Measurements from ENCODE around the gene FHOD3. TPM values are rescaled to one million over a fixed set of nuclear protein-coding genes. Genes with fewer than 3 reads are reported as not detected.

Gene FHOD3
- total and polyA plus RNA-seq, 11 donors = 109 to 532 (median 262) TPM

DNA sequence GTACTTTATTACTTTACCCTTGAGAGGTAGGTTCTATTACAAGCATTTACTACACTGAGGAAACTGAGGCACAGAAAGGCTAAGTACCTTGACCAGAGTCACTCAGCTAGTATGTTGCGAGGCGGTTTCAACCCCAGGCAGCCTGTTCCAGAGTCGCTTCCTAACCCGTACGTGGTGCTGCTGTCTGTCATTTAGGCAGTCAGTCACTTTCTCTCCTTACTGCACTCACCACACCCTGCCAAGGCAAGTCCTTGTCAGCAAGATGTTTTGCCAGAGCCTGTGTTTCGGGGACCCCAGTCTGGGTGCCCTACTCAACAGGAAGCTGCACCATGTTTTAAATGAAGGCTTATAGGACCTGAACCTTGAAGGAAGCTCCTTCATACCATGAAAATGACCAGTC, 356.4 kb downstream of the FHOD3 start:
- Histone ChIP-seq H3K4me1 (peaks cover 0 to 19% (median 2%) of the 10 kb centered on the region in 12 donors), H3K4me3 (no peak overlapping the region), H3K36me3 (peaks cover 0 to 23% (median 0%) of the 10 kb centered on the region in 9 donors), H3K27ac (peak overlapping the region in 3 of 12 donors; percentile 33 to 65 (median 63)), H3K27me3 (no peaks in the 10 kb centered on the region), H3K9me3 (no peaks in the 10 kb centered on the region)
- TF ChIP-seq POLR2A (IDR thresholded peaks at IDR 0.05) = no peak
- TF ChIP-seq, protein P1, sequence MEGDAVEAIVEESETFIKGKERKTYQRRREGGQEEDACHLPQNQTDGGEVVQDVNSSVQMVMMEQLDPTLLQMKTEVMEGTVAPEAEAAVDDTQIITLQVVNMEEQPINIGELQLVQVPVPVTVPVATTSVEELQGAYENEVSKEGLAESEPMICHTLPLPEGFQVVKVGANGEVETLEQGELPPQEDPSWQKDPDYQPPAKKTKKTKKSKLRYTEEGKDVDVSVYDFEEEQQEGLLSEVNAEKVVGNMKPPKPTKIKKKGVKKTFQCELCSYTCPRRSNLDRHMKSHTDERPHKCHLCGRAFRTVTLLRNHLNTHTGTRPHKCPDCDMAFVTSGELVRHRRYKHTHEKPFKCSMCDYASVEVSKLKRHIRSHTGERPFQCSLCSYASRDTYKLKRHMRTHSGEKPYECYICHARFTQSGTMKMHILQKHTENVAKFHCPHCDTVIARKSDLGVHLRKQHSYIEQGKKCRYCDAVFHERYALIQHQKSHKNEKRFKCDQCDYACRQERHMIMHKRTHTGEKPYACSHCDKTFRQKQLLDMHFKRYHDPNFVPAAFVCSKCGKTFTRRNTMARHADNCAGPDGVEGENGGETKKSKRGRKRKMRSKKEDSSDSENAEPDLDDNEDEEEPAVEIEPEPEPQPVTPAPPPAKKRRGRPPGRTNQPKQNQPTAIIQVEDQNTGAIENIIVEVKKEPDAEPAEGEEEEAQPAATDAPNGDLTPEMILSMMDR (IDR thresholded peaks at IDR 0.05) = no peak
- intact Hi-C loops (cut with DNase I) = loop anchor here in 1 of 10 donors (5.0 kb wide), 1 partner anchor 52 kb away; no protein-coding TSS in a partner anchor
- DNase-seq (no peak), ATAC-seq (no peak)
- 80 to 83% (median 81%) methylated on average over 6 of the region's 6 CpGs for WGBS, 4 donors

DNA sequence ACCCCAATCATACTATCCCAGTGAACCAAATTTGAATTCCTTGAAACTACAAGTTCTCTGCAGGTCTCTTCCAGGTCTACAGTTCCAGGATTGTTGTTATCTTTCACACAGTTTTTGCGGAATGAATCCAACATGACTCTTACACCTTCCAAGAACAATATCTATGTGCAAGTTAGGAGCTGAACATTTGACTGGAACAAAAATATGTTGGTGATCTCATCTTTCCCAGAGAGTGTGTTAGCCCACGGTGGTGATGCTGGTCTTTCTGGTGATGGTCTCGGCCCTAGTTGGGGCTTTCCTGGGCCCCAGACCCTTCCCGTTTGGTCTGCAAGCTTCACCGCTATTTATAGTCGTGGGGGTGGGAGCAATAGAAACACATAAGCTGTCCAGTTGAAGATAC, 357.6 kb downstream of the FHOD3 start:
- intact Hi-C loops (cut with DNase I) = loop anchor here in 1 of 10 donors (5.0 kb wide), 1 partner anchor 73 kb away; no protein-coding TSS in a partner anchor
- Histone ChIP-seq H3K4me3 (no peak overlapping the region), H3K36me3 (peaks cover 0 to 23% (median 0%) of the 10 kb centered on the region in 9 donors), H3K27ac (peak overlapping the region in 6 of 12 donors; percentile 4 to 66 (median 63)), H3K9me3 (no peaks in the 10 kb centered on the region), H3K4me1 (peaks cover 0 to 19% (median 2%) of the 10 kb centered on the region in 12 donors), H3K27me3 (no peaks in the 10 kb centered on the region)
- TF ChIP-seq POLR2A (IDR thresholded peaks at IDR 0.05) = no peak
- TF ChIP-seq, protein P1 (IDR thresholded peaks at IDR 0.05) = no peak
- 32 to 40% (median 33%) methylated on average over 6 of the region's 6 CpGs for WGBS, 4 donors
- ATAC-seq = peak; percentile 43 to 77 (median 63)
- no peak for DNase-seq

DNA sequence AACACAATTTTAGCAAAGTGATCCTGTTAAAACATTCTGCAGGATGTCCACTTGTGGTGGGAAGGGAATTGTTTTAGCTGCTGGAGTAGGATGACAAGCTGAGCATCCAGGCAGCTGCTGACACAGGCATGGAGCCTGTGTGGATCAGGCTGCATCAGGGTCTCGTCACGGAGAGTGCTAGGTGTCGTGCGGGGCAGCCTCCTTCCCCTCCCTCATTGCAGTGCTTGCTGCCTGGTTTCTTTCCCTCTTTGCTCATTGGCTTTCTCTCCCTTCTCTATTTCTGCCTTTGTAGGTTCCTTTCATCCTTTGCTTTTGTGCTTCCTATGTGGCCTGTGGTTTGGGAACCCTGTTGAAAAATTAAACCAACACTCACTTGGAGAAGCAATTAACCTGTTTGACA, 358.4 kb downstream of the FHOD3 start:
- peak in 1 of 4 donors; percentile 20 for ATAC-seq
- peaks cover 0 to 21% (median 0%) of the 10 kb centered on the region in 9 donors for H3K36me3 ChIP-seq
- H3K27me3 ChIP-seq = no peaks in the 10 kb centered on the region
- no peak for DNase-seq
- H3K9me3 ChIP-seq = no peaks in the 10 kb centered on the region
- H3K27ac ChIP-seq = peak overlapping the region in 6 of 12 donors; percentile 1 to 66 (median 63)
- H3K4me3 ChIP-seq = no peak overlapping the region
- TF ChIP-seq, protein P1 (IDR thresholded peaks at IDR 0.05) = no peak
- TF ChIP-seq POLR2A (IDR thresholded peaks at IDR 0.05) = no peak
- H3K4me1 ChIP-seq = peaks cover 0 to 22% (median 2%) of the 10 kb centered on the region in 12 donors
- intact Hi-C loops (cut with DNase I) = loop anchor here in 1 of 10 donors (5.0 kb wide), 1 partner anchor 74 kb away; no protein-coding TSS in a partner anchor
- 36 to 43% (median 43%) methylated on average over 4 of the region's 4 CpGs for WGBS, 4 donors

DNA sequence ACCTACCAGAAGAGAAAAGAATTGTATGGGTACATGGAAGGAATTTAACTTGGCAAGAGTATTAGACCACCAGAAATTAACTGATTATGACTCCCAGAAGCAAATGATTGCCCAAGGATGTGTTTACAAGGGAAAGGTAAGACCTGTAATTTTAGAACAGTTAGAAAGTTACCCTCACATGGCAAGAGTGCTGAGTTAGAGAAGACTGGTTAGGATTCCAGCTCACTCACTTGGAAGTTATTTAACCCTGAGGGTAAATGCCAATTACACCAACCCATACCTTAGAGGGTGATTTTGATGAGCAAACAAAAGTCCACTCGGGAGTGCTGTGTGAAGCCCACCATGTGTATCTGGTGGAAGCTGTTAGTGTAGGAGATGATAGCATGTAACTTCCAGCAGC, 361.1 kb downstream of the FHOD3 start:
- Histone ChIP-seq H3K36me3 (peaks cover 0 to 16% (median 0%) of the 10 kb centered on the region in 9 donors), H3K27me3 (no peaks in the 10 kb centered on the region), H3K9me3 (no peaks in the 10 kb centered on the region), H3K27ac (no peak overlapping the region), H3K4me3 (no peak overlapping the region), H3K4me1 (peaks cover 0 to 35% (median 7%) of the 10 kb centered on the region in 12 donors)
- DNase-seq (no peak), ATAC-seq (no peak)
- no peak for TF ChIP-seq POLR2A (IDR thresholded peaks at IDR 0.05)
- TF ChIP-seq, protein P1 (IDR thresholded peaks at IDR 0.05) = no peak
- intact Hi-C loops (cut with DNase I) = loop anchor here in 1 of 10 donors (5.0 kb wide), 1 partner anchor 76 kb away; no protein-coding TSS in a partner anchor
- WGBS, 4 donors = 43 to 76% (median 66%) methylated on average over 1 of the region's 1 CpG
